NCI-H146 (cell line): ENCODE measurements around the gene CXCL16.
"Not testable (repeated sequence)": the region's sequence is repeated elsewhere in the genome, so short reads cannot be mapped to it uniquely, and the experiment has no call there.

Experiments used
- DNase-seq: peaks from one replicate; lab custom pipeline; 2025; lab: John Stamatoyannopoulos, UW

CXCL16 gene

DNA sequence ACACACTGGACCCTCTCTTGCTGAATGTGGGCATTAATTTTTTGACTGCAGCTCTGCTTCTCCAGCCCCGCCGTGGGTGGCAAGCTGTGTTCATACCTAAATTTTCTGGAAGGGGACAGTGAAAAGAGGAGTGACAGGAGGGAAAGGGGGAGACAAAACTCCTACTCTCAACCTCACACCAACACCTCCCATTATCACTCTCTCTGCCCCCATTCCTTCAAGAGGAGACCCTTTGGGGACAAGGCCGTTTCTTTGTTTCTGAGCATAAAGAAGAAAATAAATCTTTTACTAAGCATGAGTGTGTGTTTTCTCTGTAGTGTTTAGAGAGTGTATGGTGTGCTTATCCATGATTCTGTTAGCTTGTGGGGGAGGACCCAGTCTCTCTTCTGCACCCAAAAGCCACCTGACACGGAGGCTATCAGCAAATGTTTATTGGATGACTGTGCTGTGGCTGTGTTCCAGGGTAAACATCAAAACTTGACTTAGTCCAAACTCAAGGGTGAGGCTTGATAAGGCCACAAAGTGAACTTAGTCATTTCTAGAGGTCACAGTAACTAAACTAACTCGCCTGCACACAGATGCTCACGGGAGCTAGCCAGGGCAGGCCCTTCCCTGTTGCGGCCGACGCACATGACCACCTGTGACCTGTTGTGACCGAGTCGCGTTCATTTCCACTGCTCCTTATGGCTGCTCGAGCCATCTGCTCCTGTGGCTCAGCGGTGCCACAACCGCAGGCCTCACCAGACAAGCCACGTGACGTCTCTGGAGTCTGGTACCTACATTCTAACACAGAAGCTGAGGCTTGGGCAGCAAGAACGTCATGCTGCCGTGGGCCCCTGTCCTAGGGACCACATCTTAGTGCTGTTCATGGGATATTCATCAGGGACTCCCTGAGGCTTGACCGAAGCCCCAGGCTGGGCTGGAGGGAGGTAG, 18.3 kb downstream of the CXCL16 start:
- no peak for DNase-seq

DNA sequence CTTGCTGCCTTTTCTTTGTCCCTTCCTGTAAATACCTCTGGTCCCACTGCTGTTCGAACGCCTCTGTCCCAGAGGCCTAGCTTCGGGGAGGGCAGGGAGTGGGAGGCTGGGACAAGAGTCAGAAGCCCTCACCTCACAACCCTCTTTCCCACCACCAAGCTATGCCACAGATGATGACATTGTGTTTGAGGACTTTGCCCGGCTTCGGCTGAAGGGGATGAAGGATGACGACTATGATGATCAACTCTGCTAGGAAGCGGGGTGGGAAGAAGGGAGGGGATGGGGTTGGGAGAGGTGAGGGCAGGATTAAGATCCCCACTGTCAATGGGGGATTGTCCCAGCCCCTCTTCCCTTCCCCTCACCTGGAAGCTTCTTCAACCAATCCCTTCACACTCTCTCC, 18.9 kb downstream of the CXCL16 start:
- no peak for DNase-seq

DNA sequence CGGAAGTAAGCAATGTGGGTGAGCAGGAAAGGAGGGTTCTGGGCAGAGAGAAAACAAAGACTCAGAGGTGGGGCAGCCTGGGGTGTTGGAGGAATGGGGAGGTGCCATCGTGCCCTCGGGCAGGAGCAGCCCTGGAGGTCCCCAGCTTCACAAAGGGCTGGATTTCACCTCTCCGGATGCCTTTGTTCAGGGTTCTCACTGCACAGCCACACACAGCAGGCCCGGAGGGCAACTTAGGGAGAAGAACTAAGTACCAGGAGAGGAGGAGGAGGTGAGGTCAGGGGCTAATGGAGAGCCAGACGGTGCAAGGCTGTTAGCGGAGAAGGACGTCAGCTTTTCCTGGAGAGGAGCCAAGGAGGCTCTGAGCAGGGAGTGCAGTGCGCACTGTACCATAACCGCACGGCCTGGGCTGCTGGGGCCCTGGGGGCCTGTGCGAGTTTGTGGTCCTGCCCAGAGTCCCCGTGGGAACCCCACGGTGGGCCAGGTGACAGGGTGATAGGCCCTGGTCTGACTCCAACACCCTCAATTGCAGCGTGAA, 20.0 kb downstream of the CXCL16 start:
- DNase-seq, result no peak

DNA sequence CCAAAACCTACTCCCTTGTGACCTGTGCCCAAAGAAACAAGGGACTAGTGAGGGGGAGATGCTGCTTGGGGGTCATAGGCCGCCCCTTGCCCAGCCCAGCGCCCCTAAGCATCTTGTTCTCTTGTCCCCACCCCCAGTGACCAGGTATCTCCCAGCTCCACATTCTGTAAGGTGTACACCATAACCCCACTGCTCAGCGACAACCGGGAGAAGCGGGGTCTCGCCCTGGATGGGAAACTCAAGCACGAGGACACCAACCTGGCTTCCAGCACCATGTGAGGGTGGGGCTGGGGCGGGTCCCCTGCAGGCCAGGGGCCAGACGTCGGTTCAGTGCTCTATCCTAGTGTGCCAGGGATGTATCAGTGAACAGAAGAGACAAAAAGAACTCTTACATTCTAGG, 20.6 kb downstream of the CXCL16 start:
- DNase-seq, result no peak

DNA sequence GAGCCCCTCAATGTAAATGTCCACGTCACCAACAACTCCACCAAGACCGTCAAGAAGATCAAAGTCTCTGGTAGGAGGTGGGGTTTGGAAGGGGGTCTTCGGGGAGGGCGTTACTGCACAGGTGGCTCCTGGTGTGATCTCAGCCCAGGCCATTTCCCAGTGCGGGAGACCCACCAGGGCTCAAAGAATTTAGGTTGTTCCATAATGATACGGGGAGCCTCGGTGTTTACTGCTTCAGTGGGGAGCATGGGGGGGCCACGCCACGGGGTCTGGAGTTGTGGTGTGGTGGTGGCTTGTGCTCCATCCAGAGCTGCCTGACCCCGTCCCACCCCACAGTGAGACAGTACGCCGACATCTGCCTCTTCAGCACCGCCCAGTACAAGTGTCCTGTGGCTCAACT, 21.5 kb downstream of the CXCL16 start:
- DNase-seq, result no peak

DNA sequence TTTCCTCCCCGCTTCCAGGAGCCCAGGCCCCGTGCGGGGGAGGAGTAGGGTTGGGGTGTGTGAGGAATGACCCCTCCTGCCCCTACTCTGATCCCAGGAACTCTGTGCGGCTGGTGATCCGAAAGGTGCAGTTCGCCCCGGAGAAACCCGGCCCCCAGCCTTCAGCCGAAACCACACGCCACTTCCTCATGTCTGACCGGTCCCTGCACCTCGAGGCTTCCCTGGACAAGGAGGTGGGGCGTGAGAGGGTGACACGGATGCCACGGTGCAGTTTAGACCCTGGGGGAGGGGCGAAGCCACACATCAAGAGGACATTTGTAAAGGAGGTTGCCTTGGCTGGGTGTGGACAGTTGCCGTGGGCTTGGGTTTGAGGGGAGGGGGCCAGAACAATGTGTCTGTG, 21.9 kb downstream of the CXCL16 start:
- no peak for DNase-seq

DNA sequence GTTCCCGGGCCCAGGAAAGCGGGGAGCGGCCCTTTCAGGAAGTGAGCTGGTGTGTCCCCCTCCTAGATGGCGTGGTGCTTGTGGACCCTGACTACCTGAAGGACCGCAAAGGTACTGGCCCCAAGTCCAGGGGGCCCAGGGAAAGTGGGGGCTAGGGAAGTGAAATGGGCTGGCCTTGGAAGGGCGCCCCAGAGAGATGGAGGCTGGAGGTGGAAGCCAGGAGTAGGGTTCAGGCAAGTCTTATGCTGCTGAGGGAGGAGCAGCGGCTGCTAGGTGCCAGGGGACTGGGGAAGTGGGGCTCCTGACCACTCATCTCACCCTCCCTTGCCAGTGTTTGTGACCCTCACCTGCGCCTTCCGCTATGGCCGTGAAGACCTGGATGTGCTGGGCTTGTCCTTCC, 23.6 kb downstream of the CXCL16 start:
- no peak for DNase-seq

DNA sequence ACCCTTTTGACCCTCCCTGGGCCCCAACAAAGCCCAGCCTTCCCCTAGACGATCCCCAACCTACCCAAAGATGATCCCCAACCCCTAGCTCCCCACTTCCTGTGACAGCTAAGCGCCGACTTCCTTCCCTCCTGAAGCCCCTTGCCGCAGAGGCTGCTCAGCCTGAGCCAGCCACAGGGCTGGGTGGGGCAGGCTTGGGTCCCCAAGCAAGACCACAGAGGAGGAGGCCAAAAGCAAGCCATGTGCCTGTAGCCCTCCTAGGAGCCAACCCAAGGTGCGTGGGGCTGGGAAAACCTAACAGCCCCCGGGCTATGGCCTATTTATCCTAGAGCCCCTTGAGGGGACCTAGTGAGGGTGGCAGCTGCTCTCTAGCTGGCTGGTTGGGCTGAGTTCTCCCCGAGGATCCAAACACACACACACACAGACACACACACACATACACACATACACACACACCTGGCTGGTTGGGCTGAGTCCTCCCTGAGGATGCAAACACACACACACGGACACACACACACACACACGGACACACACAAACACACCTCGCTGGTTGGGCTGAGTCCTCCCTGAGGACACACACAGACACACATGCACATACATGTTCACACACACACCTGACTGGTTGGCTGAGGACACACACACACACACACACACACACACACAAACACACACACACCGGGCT, 24.5 kb downstream of the CXCL16 start:
- no peak for DNase-seq

DNA sequence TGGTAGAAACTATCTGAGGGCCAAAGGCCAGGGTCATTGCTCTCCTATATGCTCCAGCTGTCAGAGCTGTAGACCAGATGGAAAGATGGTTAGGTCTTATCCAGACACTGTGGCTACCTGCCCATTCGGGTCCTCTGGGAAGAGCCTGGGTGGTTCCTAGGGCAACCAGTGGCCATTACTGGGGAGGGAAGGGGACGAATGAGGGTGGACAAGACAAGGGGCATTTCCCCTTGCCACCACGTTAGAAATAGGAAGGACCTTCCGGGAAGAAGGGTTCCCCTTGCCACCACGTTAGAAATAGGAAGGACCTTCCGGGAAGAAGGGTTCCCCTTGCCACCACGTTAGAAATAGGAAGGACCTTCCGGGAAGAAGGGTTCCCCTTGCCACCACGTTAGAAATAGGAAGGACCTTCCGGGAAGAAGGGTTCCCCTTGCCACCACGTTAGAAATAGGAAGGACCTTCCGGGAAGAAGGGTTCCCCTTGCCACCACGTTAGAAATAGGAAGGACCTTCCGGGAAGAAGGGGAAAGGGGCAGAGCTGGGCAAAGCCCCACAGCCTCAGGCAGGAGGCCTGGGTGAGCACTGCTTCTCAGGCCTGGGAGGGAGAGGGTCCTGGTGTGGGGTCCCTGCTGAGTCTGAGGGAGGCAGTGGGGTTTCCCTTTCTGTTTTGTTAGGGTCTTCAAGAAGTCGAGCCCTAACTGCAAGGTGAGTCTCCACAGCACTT, 25.2 kb downstream of the CXCL16 start:
- not testable (repeated sequence) for DNase-seq

DNA sequence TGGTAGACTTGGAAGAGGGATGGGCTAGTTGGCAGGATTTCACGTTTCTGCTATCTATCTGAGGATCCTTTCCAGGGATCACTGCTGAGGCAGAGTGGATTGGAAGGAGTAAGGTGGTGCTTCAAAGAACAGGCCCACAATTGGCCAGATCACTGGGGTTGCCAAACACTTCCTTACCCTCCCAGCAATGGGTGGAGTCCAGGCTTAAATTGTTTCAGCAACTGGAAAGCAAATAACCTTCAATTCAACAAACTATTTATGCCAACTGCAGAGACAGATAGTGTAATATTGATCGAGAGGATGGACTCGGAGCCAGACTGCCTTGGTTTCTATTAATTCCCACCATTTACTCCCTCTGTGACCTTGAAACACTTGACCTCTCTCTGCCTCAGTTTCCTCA, 27.2 kb downstream of the CXCL16 start:
- no peak for DNase-seq

DNA sequence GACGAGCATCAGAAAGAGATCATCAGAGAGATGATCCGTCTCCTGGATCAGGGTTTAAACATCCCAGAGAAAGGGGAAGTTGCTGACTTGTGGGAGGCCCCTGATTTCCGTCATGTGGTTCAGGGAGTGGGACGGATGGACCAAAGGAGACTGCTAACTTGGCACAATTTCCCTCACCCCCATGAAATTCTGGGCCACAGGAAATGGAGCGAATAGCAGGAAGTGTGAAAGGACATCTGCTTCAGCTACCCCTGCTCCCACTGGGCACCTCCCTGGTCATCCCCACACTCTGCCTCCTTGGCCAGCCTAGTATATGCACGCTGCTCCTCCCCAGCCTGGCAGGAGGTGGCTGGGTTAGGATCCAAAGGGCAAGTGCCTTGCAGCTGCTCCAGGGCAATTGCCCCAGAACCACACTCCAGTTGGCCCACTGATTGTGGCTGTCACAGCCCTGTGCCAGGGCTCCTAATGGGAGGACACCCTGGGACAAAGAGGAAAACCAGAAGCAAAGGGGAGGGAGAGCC, 28.0 kb downstream of the CXCL16 start:
- DNase-seq, result no peak

DNA sequence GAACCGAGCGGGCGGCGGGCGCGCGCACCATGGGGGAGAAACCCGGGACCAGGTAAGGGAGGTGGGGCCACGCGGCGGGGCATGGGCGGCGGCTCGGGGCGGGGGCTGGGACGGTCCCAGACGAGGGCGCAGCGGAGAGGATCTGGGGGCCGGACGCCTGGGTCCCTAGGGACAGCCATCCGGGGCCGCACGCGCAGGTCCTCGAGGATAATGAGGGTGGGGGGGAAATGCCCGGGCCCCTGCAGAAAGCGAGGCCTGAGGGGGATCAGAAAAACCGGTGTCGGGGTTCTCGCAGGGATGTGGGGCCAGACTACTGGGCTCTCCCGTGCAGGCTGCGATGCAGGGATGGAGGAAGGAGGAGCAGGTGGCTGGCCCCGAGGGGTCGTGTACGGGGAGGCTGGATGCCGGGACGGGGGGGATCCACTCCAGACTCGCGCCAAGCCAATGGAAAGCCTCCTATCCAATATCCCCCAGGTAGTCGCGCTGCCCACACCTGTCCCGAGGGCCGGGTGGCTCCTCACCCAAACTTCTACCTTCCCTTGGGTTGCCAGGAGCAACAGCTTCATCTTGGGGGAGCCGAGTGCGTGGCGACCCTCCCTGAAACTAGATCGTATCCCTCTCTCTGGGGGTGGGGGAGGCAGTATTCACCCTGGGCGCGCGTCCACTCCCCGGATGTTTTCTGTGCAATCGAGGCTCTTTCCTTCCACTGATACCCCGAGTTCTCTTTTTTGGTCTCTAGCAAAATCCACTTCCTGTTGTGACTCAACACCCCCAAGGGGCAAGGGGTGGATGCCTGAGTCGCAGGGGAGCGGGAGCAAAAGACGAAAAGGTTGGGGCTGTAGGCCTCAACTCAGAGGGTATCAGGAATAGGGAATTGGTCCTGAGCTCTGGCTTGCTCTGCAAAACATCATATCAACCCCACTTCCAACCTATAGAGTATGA, 28.8 kb downstream of the CXCL16 start:
- no peak for DNase-seq

DNA sequence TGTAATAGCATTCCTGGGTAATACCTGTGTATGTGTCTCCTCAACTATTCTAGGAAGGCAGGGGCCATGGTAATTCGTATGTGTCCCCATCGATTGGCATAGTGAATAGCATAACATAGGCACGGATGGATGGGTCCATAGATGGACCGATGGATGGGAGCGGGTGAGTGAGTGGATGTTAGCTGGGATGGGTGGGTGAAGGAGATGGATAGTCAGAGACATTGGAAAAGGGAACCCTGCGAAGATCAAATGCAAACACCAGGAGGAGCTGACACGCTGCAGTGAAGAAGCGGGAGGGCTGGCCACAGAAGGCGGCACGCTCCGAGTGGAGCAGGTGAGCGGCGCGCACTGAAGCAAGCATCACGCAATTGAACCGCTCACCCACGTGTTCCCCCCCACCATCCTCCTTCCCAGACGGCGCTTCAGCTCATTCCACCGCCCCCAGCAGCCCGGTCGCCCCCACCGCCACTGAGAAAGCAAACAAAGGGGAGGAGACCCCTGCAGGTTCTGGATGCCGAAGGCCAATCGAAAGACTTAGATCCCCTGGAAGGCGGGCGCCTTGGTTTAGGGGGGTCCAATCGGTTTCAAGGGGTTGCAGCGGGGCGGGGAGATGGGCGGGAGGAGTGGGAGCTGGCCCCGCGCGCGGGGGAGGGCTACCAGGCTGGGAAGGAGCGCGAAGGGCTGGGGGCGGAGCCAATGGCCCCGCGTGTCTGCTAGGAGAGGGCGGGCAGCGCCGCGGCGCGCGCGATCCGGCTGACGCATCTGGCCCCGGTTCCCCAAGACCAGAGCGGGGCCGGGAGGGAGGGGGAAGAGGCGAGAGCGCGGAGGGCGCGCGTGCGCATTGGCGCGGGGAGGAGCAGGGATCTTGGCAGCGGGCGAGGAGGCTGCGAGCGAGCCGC, 29.7 kb downstream of the CXCL16 start, which contains the start of gene ARRB2:
Gene ARRB2 (plus strand): TSS at position 839 of the 899 bp plus-strand sequence. CDS start 90 bp downstream, outside the sequence.
- DNase-seq, result peak; percentile 99

DNA sequence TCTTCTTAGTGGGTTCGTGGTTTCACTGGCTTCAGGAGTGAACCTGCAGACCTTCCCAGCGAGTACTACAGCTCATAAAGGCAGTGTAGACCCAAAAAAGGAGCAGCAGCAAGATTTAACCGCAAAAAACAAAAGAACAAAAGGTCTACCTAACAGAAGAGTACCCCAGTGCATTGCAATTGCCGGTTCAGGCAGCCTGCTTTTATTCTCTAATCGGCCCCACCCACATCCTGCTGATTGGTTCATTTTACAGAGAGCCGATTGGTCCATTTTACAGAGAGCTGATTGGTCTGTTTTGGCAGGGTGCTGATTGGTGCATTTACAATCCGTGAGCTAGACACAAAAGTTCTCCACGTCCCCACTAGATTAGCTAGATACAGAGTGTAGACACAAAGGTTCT, 31.3 kb downstream of the CXCL16 start:
- peak; percentile 27 for DNase-seq

DNA sequence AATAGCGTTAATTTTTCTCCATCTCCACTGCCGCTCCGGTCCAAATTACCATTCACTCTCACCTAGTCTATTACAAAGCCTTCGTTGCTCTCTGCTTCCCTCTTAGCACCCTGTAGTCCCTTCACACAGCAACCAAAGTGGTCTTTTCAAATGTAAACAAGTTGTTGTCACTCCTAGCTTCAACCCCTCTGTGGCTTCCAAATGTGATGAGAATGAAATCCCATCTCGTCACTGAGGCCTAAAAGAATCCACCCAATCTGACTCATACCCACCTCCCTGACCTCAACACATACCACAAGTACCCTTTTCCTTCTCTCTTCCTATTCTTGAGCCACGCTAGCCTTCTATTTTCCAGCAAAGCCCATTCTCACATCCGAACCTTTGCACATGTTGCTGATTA, 33.6 kb downstream of the CXCL16 start:
- no peak for DNase-seq

DNA sequence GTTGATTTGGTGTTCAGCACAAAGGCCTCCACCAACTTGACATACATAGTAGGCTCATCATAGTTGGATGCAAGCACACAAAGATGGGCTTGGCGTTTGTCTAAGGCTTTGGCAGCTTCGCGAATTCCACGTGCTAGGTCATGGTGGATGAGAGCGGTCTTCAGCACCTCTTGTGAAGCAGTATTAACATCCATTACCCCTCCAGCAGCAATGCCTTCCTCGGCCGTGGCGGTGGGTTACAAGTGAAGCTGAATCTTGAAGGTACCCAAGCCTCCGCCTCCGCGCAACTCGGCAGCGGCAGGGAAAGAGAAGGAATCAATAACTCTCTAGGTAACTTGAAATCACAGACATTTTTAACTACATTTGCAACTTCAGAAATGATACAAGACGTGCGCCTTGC, 34.7 kb downstream of the CXCL16 start:
- no peak for DNase-seq

DNA sequence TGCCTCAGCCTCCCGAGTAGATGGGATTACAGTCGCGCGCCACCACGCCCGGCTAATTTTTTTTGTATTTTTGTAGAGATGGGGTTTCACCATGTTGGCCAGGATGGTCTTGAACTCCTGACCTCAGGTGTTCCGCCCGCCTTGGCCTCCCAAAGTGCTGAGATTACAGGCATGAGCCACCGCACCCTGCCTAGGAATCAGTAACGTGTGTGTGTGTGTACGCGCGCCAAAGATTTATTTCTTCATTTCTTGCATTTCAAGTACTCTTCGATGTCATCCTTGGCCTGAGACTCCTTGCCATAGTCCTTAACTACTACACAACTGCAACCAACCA, 35.2 kb downstream of the CXCL16 start:
- not testable (repeated sequence) for DNase-seq

DNA sequence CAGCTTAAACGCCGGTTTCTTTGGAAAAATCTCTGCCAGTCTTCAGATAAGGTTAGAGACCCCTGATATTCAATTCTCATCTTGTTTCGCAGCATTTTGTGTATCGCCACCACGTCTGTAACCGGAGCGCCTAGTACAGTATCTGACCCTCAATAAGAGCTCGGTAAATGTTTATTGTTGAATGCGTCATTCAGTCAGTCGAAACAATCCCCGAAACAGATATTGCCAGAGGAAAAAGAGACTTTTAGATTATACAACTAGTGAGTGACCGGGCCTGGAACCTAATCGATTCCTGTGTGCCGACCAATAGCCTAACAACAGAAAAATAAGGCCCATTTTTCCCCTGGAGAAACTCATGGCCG, 36.4 kb downstream of the CXCL16 start:
- no peak for DNase-seq

DNA sequence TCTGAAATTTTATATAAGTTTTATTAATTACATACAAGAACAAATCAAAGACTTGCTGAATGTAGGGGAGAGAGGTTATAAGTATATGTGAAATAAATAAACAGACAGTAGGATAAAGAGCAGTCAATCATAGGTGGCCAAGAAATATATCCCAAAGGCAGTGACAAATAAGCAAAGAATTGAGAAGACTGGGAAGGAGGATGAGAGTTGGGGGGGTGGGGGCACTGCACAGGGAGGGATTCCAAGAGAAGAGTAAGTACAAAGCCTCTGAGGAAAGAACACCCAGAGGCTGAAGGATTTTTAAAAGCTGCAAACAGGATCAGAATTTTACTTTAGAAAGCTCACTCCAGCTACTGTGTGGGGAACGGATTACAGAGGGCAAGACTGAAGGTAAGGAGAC, 38.6 kb downstream of the CXCL16 start:
- DNase-seq, result no peak

DNA sequence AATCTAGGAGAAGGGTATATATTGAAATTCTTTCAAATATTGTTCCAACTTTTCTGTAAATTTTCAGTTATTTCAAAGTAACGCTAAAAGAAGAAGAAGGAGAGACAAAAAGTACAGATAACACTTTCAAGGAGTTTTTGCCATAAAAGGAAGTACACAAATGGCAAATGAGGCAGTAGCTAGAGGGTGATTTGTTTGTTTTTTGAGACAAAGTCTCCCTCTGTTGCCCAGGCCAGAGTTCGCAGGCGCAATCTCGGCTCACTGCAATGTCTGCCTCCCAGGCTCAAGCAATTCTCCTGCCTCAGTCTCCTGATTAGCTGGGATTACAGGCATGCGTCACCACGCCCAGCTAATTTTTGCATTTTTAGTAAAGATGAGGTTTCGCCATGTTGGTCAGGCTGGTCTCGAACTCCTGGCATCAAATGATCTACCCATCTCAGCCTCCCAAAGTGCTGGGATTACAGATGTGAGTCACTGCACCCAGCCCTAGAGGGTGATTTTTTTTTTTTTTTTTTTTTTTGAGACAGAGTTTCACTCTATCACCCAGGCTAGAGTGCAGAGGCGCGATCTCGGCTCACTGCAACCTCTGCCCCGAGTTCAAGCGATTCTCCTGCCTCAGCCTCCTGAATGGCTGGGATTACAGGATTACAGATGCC, 40.2 kb downstream of the CXCL16 start:
- DNase-seq, result not testable (repeated sequence)
